Measurements from ENCODE around the gene NFKB2.

NFKB2 gene

DNA sequence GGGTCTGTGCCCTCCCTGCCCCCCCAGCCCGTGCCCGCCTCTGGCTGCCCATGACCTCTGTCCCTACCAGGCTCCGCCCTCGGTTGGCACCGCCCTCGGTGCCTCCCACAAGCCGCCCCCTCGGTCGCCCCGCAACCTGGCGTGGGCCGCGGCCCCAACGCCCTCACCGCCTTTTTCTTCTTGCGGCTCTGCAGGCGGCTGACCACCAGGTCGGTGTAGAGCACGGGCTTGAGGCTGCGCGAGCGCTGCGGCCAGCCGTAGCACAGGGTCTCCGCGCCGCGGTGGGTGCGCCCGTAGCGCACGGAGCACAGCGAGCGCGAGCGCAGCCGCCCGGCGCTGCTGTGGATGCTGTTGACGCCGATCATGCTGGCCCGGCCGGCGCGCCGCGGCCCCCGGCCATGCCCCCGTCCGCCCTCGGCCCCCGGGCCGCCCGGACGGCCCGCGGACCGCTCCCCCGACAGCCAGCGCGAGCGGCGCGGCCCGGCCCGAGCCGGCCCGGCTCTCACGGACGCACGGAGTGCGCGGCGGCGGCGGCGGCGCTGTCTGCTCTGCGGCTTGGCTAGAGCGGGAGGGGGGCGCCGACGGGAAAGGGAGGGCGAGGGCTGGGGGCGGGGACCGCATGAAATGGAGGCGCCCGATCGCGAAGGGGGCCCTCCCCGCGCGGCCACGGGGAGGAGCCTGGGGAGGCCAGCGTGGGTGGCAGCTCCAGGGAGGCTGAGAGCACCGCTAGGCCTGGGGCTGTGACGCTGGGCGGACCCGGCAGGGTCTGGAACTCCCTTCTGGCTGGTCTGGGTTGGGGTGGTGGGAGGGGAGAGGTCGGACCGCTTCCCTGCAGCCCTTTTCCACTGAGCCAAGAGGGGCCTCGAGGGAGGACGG, 13.5 kb downstream of the NFKB2 start:
- DNase-seq = no peak

DNA sequence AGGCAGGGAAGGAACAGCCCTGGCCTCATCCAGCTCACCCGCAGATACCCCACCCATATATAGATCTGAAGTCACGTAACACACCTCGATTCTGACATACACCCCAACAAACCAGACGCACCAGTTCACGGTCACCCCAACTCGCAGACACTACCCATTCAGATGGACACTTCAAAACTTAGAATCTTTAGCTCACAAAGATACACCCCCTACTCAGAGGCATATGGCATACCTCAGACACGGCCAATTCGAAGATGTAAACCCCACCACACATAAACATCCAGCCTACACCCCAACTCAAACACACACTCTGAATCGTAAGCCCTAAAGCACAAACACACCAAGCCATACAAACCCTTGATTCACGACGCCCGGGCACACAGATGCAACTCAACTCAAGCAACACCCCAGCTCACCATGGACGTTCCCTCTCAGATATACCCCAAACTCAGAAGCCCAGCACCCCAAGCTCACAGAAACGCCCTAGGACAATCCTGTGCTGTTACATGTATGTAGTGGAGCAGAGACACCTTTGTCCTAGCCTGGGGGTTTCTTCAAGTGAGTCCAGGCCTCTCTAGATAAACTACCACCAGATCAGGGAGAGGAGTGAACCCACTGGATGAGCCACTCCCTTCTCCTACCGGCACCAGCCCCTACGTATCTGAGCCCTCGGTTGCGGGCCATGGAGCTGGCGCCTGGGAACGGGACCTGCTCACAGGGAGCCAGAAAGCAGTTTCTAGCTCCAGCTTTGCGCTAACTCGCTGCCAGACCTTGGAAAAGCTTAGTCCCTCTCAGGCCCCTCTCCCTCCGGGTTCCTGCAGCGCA, 14.3 kb downstream of the NFKB2 start:
- DNase-seq = no peak

DNA sequence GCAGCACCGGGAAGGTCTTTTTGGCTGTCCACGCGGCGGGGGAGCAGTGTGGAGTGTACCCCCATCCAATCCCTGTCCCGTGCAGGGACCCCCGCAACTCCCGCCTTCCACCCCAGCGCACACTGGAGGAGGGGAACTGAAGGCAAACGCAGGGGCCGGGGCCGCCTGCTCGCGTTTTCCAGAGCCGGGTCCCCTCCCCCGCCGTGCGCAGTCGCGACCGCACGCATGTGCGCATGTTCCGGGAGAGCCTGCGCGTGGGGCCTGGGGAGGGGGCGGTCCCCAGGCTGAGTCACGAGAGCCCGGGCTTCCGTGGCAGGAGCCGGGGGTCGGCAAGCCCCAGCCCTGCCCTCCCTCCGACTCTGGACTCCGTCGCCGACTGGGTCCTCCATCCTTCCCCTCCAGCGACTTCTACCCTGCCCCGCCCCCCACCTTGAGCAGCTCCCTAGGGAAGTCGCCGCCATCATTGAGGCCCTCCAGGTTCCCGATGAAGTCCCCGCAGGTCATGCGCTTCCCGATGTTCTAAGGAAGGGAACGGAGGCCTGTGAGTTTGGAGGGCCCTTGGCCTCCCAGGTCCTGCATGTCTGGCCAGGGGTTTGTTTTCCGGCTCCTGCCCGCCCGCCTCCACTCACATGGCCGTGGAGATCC, 15.0 kb downstream of the NFKB2 start:
- no peak for DNase-seq

DNA sequence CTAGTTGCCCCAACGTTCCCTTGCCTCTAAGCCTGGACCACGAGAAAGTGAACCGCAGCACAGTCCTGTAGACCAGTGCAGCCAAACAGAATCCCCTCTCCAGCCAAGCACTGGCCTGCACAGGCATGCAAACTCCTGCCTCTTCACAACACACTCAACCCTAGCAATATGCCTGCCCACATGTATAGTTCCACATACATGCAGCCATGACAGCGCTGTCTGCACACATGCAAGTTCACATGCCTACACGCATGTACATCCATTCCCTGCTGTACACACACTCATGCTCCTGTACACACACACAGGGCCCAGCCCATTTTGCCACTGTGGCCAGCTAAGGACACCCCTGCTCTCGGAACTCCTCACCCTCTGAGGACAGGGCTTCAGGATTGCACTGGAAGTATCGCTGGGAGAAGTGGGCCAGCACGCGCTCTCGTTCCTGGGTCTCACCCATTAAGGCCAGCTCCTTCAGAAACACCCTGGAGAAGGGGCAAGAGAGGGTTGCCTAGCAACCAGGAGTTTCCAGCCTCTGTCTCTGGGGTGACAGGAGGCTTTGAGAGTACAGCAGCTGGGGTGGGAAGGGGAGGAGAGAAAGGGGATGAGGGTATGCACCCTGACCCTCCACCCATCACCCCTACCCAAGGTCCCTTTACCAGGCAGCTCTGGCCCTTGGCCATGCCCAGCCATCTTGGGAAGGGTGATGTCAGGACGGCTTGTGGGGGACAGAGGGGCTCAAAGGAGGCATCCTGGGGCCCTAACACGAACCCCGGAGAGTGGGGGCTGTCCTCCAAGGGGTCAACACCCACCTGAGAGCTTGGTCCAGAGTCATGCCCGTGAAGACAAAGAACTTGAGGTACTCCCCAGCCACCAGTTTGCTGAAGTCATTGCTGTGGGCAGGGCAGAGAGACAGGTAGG, 16.1 kb downstream of the NFKB2 start:
- DNase-seq = no peak

DNA sequence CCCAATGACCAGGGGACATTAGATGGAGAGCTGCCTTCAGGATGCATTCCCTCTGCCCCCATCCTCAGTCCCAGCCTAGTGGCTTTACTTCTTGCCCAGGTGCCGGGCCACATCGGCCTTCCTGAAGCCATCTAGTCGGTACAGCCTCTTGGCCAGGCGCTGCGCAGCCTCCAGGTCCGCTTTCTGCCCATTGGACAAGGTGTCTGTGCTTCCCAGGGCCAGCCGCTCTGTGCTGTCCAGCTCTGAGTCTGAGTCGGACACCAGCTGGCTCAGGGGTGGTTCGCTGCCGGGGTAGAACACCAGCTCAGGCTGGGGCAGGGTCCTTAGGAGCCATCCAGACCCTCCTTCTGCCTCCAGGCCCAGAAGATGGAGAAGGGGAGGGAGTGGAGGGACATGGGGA, 16.8 kb downstream of the NFKB2 start:
- no peak for DNase-seq

DNA sequence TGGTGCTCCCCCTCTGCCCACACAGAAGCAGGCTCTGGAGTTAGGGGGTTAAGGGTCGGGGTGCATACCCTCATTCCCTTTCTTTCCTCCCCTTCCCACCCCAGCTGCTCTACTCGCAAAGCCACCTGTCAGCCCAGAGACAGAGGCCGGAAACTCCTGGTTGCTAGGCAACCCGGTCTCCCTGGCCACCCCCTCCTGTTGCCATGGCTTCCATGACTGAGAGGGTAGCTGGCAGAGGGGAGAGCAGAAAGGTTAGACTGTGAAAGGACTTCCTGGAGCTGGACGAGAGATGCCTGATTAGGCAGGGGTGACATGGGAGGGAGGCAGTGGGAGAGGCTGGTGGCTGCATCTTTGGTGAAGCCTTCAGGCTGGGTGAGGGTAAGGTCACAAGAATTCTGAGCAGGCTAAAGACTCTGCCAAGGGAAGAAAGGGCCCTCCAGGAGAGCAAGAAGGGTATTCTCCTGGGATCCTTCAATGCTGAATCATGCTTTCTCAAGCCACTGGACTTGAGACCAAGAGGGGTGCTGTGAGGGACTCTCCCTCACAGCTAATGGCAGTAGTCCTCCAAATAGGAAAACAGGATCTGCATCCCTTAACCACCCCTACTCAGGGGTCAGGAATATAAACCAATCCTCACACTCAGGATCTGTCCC, 17.7 kb downstream of the NFKB2 start:
- no peak for DNase-seq

DNA sequence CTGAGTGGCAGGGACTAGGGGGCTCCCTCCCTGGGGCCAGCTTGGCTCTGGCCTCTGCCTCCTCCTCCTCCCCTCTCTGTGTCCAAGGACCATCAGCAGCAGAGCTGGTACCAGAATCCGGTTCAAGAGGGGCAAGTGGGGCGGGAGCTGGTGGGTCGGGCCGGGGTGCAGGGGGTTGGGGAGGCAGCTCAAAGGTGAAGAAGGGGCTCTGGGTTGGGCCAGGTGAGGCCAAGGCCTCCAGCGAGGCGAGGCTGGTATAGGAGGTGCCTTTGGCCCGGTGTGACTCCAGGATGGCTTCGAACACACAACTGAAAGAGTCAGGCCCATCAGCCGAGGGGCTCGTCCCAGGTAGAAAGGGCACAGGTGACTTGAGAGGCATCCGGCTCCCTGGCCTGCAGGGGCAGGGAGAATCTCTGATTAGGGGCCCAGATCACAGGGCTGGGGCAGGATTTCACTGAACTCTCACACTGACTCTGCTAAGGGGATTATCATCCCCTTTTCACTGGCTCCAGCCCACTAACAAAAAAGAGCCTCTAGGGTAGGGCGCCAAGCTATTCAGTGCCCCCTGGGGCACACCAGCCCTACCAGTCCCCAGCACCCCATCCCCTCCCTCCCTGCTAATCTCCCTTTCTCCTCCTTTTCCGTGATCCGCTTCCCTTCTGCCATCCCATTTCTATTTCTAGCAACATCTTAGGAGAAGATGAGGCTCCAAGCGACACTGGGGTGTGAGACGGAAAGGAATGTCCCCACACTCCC, 18.5 kb downstream of the NFKB2 start:
- no peak for DNase-seq

DNA sequence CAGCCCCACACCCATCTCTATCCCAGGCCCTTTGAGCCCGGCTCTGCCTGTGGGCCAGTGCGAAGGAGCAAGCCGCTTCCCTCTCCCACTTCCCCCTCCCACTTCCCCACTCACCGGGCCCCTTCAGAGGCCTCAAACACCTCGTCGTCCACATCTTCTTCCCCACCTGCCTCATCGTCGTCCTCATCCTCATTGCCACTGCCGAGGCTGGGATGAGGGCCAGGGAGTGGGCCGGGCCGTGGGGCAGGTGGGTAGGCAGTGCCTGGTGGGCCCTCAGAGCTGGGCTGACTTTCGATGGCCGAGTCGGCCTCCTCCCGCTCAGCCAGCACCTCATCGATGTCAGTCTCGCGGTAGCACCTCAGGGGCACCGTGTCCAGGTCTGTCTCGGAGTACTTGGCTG, 19.2 kb downstream of the NFKB2 start:
- no peak for DNase-seq

DNA sequence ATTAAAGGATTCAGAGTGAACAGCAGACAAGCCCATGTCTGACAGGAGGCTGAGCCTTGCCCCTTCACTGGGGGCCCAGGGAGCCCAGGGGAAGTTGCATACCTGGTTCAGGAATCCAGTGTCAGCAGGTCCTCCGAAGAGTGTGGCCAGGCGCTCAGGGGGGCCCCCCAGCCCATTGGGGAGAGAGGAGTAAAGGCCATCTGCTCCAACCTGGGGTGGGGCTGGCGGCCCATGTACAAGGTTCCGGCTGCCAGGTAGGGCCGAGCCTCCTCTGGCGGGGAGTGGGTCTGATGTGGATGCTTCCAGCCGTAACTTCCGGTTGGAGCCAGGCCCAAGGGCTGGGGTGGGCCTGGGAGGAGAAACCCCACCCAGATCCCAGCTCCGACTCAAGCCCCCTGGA, 20.8 kb downstream of the NFKB2 start:
- DNase-seq = no peak

DNA sequence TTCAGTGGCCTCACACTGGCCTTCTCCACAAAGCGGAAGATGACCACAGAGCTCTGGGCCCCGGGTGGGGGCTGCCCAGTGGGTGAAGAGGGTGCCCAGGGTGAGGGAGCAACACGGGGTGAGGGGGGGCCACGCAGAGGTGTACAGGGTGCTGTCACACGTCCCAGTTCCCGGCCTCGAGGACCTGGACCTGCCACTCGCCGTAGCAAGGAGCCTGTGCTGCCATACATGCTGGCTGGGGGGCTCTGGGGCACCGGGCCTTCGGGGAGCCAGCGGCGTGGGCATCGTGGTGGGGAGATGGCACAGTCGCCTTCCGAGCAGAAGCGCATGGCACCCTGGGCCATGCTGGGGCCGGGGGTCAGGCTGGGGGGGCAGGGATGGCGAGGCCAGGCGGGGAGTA, 21.2 kb downstream of the NFKB2 start:
- no peak for DNase-seq

DNA sequence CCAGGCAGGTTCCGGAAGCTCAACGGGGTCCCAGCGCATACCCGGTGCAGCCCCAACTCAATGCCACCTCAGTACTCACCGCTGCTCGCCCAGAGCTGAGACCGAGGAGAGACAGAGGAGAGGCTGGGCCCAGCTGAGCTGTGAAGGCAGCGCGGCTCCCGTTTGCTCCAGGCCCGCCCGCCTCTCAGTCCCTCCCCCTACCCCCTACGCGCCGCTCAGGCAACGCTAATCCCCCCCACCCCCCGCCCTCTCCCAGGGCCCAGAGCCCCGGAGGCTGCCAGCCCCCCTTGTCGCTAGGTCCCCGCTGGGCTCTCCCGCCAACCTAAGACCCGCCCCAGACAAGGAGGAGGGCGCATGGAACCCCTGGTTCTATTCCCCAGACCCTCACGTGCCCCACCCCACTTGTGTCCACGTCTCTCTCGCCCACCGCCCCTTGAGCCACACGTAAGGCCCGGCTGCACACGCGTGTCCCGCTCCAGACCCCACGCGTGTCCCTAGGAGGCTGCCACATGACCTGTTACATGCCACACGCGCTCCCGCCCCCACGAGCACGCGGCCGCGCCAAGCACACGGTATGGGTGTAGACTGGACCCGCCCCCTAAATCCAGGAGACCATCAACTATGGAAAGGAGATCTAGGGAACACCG, 23.2 kb downstream of the NFKB2 start, which contains the start of gene PSD:
Gene PSD (minus strand): TSS at position 164 of the 647 bp plus-strand sequence. CDS start 1,747 bp downstream, outside the sequence.
- no peak for DNase-seq

DNA sequence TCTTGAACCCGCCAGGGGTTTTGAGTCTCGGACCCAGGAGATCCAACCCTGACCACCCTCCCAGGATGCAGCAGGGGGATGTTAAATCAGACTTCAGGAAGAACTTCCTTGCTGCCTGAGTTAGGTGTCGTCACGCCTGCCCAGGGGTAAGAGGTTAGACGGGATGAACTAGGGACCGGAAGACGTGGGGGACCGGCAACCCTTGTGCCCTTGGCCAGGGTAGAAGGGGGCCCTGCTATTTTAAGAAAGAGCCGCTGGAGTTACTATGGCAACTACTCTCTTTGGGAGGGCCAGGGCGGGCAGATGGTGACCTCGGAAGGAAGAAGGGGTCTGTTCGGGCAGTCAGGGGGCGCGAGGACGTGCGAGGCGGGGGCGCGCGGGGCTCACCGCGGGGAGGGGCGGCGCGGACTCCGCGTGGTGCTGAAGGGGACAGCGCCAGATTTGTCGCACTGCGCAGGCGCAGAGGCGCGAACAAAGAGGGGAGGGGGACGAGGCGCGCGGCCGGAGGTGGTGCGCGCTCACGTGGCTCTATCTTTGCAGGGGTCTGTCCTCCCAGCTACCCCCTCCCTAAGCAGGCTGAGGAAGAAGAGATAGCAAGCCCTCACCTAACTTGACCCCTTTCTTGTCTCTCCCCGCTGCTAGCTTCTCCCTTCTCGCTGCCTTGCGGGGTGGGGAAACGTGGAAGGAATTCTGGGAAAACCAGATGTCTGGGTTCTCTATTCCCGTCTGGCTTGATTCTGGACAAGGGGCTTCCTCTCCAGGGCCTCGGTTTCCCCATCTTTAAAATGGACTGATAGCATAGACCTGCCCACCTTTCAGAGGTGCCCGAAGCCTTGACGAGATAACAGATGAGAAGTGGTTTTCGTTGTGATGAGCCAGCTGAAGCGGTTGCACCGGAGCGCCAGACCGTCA, 24.0 kb downstream of the NFKB2 start:
- no peak for DNase-seq

DNA sequence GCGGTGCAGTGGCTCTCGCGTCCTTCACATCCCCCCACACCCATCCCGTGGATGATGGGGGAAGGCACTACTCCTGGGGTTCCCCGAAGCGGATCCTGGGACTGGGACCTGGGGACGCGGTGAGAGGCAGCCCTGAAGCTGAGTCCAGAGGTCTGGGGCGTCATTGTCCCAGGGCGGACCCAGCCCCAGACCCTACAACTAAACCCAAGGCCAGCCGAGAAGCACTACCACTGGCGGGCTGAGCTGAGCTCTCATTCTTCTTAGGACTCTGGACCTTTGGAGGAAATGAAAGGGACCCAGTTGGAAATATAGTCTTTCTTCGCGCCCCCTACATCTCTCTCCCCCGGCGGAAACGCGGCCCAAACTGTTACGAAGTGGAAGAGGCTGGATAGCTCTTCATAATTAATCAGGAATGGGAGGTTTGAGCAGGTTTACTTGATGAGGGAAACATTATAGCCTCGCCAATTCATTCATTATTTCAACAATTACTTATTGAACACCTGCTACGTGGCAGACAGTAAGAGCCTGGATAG, 24.7 kb downstream of the NFKB2 start:
- DNase-seq = no peak

DNA sequence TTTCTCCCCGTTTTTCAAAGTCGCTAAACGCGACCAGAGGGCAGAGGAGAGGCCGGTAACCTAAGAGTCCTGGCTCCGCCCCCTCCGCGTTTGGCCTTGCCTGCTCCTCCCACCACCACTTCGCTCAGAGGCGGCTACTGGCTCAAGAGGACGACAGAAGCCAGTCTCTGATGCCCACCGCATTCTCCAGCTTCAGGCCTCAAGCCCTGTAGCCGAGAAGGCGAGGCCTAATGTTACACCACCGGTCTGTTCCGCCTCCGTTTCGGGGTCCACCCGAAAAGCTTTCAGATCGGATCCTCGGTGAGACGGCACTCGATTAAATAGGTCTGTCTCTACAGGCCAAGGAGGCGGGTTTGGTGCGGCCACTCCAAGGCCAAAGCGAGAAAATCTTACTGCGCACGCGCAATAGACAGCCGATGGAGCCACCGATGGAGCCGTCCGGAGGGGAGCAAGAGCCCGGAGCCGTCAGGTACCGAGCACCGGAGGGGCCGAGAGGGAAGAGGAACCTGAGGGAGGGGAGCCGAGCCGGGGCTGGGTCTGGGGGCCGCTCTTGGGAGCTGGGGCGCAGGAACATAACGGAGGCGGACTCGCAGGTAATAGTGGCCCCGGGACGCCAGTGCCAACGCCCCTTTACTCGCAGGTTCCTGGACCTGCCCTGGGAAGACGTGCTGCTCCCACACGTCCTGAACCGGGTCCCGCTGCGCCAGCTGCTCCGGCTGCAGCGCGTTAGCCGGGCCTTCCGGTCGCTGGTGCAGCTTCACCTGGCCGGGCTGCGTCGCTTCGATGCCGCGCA, 25.4 kb downstream of the NFKB2 start, which contains the start of gene FBXL15:
Gene FBXL15 (plus strand): TSS at position 123 of the 793 bp plus-strand sequence. CDS start 294 bp downstream, at position 417.
- peak; percentile 82 for DNase-seq

DNA sequence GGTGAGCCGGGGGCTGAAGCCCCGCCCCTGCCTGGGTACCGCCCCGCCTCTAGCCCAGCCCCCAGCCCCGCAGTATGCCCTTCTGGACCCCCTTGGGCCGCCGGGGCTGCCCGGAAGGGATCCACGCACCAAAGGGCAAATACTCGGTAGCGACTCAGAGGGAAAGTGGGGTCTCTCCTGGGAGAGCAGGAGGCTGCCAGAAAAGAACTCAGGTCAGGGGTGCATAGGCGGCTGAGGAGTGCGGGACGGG, 25.9 kb downstream of the NFKB2 start:
- DNase-seq = no peak

DNA sequence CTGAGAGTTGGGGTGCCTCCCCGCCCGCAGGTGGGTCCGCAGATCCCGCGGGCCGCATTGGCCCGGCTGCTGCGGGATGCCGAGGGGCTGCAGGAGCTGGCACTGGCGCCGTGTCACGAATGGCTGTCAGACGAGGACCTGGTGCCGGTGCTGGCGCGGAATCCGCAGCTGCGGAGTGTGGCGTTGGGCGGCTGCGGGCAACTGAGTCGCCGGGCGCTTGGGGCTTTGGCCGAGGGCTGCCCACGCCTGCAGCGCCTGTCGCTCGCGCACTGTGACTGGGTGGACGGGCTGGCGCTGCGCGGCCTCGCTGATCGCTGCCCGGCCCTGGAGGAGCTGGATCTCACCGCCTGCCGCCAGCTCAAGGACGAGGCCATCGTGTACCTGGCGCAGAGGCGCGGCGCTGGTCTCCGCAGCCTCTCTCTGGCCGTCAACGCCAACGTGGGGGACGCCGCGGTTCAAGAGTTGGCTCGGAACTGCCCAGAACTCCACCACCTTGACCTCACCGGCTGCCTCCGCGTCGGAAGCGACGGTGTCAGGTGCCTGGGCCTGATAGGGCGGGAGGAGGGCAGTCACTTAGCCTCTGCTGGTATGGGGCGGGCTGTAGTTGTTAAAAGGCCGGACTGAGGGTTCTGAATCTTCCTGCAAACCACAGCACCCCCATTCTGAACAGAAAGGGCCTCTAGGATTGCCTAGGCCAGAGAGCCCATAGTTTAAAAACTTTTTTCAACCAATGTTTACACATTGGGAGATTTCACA, 26.4 kb downstream of the NFKB2 start:
- no peak for DNase-seq

DNA sequence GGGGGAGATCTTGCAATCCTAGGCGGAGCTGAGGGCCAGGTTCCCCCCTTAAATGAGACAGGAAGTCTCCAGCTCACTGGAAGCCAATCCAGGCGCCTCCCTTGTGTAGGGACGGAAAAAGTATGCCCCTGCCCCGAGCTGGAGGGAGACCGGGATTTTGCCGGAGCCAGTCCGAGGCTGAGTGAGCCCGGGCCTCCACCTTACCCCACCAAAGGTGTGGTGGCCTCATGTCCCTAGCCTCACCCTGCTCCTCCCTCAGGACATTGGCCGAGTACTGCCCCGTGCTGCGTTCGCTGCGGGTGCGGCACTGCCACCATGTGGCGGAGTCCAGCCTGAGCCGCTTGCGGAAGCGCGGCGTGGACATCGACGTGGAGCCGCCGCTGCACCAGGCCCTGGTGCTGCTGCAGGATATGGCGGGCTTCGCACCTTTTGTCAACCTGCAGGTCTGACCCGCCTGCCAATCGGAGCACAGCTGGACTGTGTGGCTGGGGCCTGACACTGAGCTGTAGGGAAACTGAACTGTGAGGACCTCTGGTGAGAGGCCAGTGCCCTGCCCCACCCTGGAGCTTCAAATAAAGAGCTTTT, 27.1 kb downstream of the NFKB2 start:
- DNase-seq = no peak
